NCI-H82 treated with DMSO at 0.1 percent for 48 hours (cell line): ENCODE data around the gene F2RL3.

Experiments
- DNase-seq: peaks from one replicate; lab custom pipeline; 2025; ENCODE audit not compliant: unreplicated experiment; lab: John Stamatoyannopoulos, UW

F2RL3 gene

GRCh38 chr19:16892868-16893685 lies 4.3 kb downstream of the F2RL3 start:
- no peak for DNase-seq

- no peak for DNase-seq
These were observed 4.8 kb downstream of the F2RL3 start for GRCh38 chr19:16893686-16893989.

- DNase-seq = no peak
These were observed 5.3 kb downstream of the F2RL3 start for GRCh38 chr19:16894080-16894479.

- no peak for DNase-seq
These were observed 6.8 kb downstream of the F2RL3 start for GRCh38 chr19:16895467-16896145.

GRCh38 chr19:16896146-16897028 lies 7.6 kb downstream of the F2RL3 start:
- no peak for DNase-seq

GRCh38 chr19:16897029-16897855 lies 8.4 kb downstream of the F2RL3 start:
- peak; percentile 73 for DNase-seq

- no peak for DNase-seq
These were observed 9.0 kb downstream of the F2RL3 start for GRCh38 chr19:16897856-16898161.

- no peak for DNase-seq
These were observed 9.7 kb downstream of the F2RL3 start for GRCh38 chr19:16898361-16899015.

GRCh38 chr19:16899566-16900075 lies 10.8 kb downstream of the F2RL3 start:
- no peak for DNase-seq

- DNase-seq = no peak
These were observed 12.8 kb downstream of the F2RL3 start for GRCh38 chr19:16901491-16902175.

GRCh38 chr19:16902545-16902944 lies 13.7 kb downstream of the F2RL3 start:
- no peak for DNase-seq

GRCh38 chr19:16903347-16903746 lies 14.5 kb downstream of the F2RL3 start:
- DNase-seq = no peak

- no peak for DNase-seq
These were observed 15.8 kb downstream of the F2RL3 start for GRCh38 chr19:16904599-16904998.

- DNase-seq = no peak
These were observed 20.0 kb downstream of the F2RL3 start for GRCh38 chr19:16908759-16909158.

GRCh38 chr19:16911046-16911445 lies 22.2 kb downstream of the F2RL3 start:
- no peak for DNase-seq

- DNase-seq = no peak
These were observed 24.0 kb downstream of the F2RL3 start for GRCh38 chr19:16912780-16913179.

GRCh38 chr19:16914421-16914820 lies 25.6 kb downstream of the F2RL3 start:
- no peak for DNase-seq

- DNase-seq = no peak
These were observed 26.3 kb downstream of the F2RL3 start for GRCh38 chr19:16915135-16915534.

GRCh38 chr19:16915734-16916133 lies 26.9 kb downstream of the F2RL3 start:
- no peak for DNase-seq

GRCh38 chr19:16917401-16917800 lies 28.6 kb downstream of the F2RL3 start:
- no peak for DNase-seq
